ENCODE measurements around the gene ZNRF2.
"Not testable (repeated sequence)": the region's sequence is repeated elsewhere in the genome, so short reads cannot be mapped to it uniquely, and the experiment has no call there.

ZNRF2 gene

DNA sequence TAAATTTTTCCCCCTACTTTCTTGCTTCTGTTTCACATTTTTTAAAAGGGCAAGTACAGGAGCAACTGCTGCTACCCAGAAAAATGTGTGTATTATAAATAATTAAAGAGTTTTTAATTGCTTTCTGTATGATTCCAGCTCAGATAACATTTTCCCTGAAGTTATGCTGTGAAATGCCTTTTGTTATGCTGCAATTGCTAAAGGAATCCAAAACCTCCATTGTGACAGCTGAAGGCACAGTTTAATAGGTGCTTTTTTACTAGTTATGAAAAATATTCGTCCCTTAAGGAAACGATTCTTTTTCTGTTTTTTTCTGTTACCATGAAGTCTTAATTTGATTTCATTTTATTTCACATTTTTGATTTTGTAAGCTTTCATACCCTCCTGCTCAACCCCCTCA is 83.2 kb downstream of the ZNRF2 start:
- TF ChIP-seq, protein P1, sequence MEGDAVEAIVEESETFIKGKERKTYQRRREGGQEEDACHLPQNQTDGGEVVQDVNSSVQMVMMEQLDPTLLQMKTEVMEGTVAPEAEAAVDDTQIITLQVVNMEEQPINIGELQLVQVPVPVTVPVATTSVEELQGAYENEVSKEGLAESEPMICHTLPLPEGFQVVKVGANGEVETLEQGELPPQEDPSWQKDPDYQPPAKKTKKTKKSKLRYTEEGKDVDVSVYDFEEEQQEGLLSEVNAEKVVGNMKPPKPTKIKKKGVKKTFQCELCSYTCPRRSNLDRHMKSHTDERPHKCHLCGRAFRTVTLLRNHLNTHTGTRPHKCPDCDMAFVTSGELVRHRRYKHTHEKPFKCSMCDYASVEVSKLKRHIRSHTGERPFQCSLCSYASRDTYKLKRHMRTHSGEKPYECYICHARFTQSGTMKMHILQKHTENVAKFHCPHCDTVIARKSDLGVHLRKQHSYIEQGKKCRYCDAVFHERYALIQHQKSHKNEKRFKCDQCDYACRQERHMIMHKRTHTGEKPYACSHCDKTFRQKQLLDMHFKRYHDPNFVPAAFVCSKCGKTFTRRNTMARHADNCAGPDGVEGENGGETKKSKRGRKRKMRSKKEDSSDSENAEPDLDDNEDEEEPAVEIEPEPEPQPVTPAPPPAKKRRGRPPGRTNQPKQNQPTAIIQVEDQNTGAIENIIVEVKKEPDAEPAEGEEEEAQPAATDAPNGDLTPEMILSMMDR (IDR thresholded peaks at IDR 0.05; ENCODE audit: extremely low read depth, missing control alignments) = no peak
- no peak for DNase-seq (ENCODE audit: low spot score)

DNA sequence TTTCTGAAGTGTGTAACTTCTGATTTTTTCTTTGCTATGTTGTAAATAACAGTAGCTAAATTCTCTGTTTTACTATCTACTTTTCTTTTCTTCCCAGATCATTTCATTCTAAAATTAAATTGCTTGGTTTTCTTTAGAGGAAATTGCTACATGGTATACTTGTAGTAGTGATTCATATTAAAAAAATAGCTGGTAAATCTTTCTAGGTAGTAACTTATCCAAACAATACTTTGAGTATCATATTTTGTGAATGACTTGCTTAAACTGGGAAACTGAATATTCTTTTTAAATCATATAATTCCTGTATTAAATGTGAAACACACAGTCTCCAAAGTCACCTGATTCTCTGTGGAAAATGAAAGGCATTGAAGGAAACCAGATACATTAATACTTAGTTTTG is 85.5 kb downstream of the ZNRF2 start:
- TF ChIP-seq, protein P1 (IDR thresholded peaks at IDR 0.05; ENCODE audit: extremely low read depth, missing control alignments) = no peak
- no peak for DNase-seq (ENCODE audit: low spot score)

DNA sequence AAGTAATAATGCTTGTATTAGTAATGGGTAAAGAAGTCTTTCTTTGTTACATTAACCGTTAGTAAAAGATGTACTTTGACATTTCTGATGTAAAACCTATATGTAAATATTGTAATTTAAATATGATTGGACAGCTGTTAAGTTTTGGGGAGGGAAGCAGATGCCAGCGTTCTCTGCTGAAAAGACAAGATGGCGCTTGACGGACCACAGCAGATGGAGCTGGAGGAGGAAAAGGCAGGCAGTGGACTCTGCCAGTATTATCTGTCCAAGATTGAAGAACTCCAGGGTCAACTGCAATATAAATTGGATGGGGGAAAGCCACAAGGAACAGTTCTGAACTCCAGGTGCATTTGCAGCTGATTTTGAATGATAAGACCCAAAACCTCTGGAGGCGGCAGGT is 86.9 kb downstream of the ZNRF2 start:
- TF ChIP-seq, protein P1 (IDR thresholded peaks at IDR 0.05; ENCODE audit: extremely low read depth, missing control alignments) = no peak
- no peak for DNase-seq (ENCODE audit: low spot score)

DNA sequence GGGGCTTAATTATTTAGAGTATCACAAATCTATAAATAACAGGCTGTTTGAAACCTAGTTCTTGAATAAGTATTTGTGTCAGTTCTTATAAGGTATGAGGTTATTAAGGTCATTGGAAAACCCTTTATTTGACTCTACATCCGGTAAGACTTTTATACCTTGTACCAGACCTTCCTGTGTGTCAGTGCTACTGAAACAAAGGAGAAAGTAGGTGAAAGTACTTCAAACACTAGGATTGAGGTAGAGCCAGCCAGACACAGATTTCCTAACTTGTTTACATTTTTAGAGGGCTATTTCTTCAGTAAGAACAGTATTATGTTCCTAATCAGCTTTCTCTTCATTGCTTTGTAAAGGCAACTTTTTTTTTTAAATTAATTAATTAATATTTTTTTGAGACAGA is 93.9 kb downstream of the ZNRF2 start:
- TF ChIP-seq, protein P1 (IDR thresholded peaks at IDR 0.05; ENCODE audit: extremely low read depth, missing control alignments) = no peak
- DNase-seq (ENCODE audit: low spot score) = no peak

DNA sequence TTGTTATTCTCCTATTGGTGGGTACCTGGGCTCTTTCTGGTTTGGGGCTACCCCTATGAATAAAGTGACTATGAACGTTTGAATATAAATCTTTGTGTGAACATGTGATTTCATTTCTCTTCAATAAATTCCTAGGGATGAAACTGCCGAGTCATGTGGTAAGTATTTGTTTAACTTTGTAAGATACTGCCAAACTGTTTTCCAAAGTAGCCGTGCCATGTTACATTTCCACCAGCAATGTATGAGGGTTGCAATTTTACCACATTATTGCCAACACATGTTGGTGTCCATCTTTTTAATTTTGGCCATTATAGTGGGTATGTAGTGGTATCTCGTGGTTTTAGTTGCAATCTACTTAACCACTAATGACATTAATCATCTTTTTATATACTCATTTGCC is 94.7 kb downstream of the ZNRF2 start:
- no peak for DNase-seq (ENCODE audit: low spot score)
- TF ChIP-seq, protein P1 (IDR thresholded peaks at IDR 0.05; ENCODE audit: extremely low read depth, missing control alignments) = no peak

DNA sequence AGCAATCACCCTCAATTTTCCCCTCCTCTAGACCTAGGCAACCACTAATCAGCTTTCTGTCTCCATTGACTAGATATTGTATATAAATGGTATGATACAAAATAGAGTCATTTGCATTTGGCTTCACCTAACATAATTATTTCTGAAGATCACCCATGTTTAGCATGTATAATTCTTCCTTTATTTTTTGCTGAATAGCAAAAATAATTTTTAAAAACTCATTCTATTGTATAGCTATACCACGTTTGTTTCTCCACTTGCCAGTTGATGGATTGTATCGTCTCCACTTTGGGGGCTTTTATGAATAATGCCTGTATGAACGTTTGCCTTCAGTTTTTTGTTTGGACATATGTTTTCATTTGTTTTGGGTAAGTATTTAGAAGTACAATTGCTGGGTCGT is 95.3 kb downstream of the ZNRF2 start:
- TF ChIP-seq, protein P1 (IDR thresholded peaks at IDR 0.05; ENCODE audit: extremely low read depth, missing control alignments) = no peak
- DNase-seq (ENCODE audit: low spot score) = no peak

DNA sequence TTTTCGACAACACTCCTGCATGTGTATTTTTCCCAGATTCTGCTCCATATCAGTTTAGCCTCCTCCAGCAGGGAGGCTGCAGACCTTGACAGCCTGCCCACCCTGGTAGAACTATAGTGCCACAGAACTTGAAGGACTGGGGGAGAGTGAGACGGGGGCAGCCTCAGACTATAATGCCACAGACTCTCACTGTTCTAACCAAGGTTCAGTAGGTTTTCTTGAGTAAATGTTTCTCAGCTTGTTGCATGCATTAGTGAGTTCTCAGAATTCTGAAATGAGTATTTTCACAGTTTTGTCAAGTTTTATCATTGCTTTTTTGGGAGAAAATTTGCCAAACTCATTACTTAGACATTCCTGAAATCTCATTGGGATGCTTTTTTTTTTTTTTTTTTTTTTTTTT is 95.9 kb downstream of the ZNRF2 start:
- DNase-seq (ENCODE audit: low spot score) = no peak
- TF ChIP-seq, protein P1 (IDR thresholded peaks at IDR 0.05; ENCODE audit: extremely low read depth, missing control alignments) = no peak

DNA sequence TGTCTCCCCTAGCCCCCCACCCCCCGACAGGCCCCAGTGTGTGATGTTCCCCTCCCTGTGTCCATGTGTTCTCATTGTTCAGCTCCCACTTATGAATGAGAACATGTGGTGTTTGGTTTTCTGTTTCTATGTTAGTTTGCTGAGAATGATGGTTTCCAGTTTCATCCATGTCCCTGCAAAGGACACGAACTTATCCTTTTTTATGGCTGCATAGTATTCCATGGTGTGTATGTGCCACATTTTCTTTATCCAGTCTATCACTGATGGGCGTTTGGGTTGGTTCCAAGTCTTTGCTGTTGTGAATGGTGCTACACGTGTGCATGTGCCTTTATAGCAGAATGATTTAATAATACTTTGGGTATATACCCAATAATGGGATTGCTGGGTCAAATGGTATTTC is 96.4 kb downstream of the ZNRF2 start:
- not testable (repeated sequence) for DNase-seq (ENCODE audit: low spot score)
